OCI-LY1 (cell line): Measurements from ENCODE around the gene BMP6.

ENCODE experiments used
- H2AFZ ChIP-seq: fragments of 200-600 bp; sonication (generic), shearing (Covaris generic); 2 replicates; pipeline ENCODE4 v1.6.0; 2014; ENCODE audit warnings: antibody characterized with exemption, mild to moderate bottlenecking, low read length
- H3F3A ChIP-seq: fragments of 200-600 bp; sonication (generic), shearing (Covaris generic); 2 replicates; pipeline ENCODE4 v1.6.0; 2014; ENCODE audit warnings: mild to moderate bottlenecking, antibody characterized with exemption, low read length, moderate library complexity; ENCODE audit not compliant: insufficient read depth
- H3K27ac ChIP-seq: fragments of 200-600 bp; sonication (generic); 2 replicates; pipeline ENCODE4 v1.5.1; 2014; ENCODE audit warnings: low read length, mixed run types, mild to moderate bottlenecking, low read depth; ENCODE audit not compliant: poor library complexity, severe bottlenecking
- H3K27me3 ChIP-seq: fragments of 200-600 bp; sonication (generic); 2 replicates; pipeline ENCODE4 v1.6.0; 2014; ENCODE audit warnings: antibody characterized with exemption, mild to moderate bottlenecking, low read length, moderate library complexity; ENCODE audit not compliant: insufficient read depth
- H3K36me3 ChIP-seq: fragments of 200-600 bp; sonication (generic); 2 replicates; pipeline ENCODE4 v1.6.1; 2014; ENCODE audit warnings: mild to moderate bottlenecking, antibody characterized with exemption, low read length, moderate library complexity, mixed read lengths; ENCODE audit not compliant: insufficient read depth
- H3K4me1 ChIP-seq: fragments of 200-600 bp; sonication (generic); 2 replicates; pipeline ENCODE4 v1.5.1; 2014; ENCODE audit warnings: mild to moderate bottlenecking, low read length, moderate library complexity; ENCODE audit not compliant: insufficient read depth, severe bottlenecking
- H3K4me2 ChIP-seq: fragments of 200-600 bp; sonication (generic), shearing (Covaris generic); 2 replicates; pipeline ENCODE4 v1.6.1; 2014; ENCODE audit warnings: low read length
- H3K4me3 ChIP-seq: fragments of 200-600 bp; sonication (generic); 2 replicates; pipeline ENCODE4 v1.5.1; 2014; ENCODE audit warnings: low read length, low read depth, mild to moderate bottlenecking, mixed read lengths; ENCODE audit not compliant: poor library complexity, severe bottlenecking
- H3K79me2 ChIP-seq: fragments of 200-600 bp; shearing (Covaris generic); 2 replicates; pipeline ENCODE4 v1.6.1; 2016; ENCODE audit warnings: mixed run types, low read length, mixed read lengths; ENCODE audit not compliant: insufficient read depth
- H3K9ac ChIP-seq: fragments of 200-600 bp; sonication (generic), shearing (Covaris generic); 2 replicates; pipeline ENCODE4 v1.6.1; 2014; ENCODE audit warnings: mild to moderate bottlenecking, low read length, mixed read lengths
- H3K9me2 ChIP-seq: fragments of 200-600 bp; sonication (generic), shearing (Covaris generic); 2 replicates; pipeline ENCODE4 v1.6.1; 2014; ENCODE audit warnings: low read depth, mild to moderate bottlenecking, low read length, mixed read lengths
- H3K9me3 ChIP-seq: fragments of 200-600 bp; shearing (Covaris generic); 2 replicates; pipeline ENCODE4 v1.6.1; 2014; ENCODE audit warnings: low read length, mixed read lengths
- H4K20me1 ChIP-seq: fragments of 200-600 bp; sonication (generic), shearing (Covaris generic); 2 replicates; pipeline ENCODE4 v1.6.0; 2016; ENCODE audit warnings: mild to moderate bottlenecking, low read length; ENCODE audit not compliant: insufficient read depth
- CTCF ChIP-seq: fragments of 200-600 bp; sonication (generic), shearing (Covaris generic); IDR thresholded peaks from 2 replicates; pipeline ENCODE4 v1.5.1; 2017; ENCODE audit warnings: mild to moderate bottlenecking, antibody characterized with exemption, low read length, moderate library complexity, mixed read lengths
- EZH2 ChIP-seq: fragments of 200-600 bp; sonication (generic), shearing (Covaris generic); IDR thresholded peaks from 2 replicates; pipeline ENCODE4 v1.8.0; 2017; ENCODE audit warnings: borderline replicate concordance, mixed run types, mild to moderate bottlenecking, antibody characterized with exemption, low read length, moderate library complexity, mixed read lengths

The BMP6 gene

DNA sequence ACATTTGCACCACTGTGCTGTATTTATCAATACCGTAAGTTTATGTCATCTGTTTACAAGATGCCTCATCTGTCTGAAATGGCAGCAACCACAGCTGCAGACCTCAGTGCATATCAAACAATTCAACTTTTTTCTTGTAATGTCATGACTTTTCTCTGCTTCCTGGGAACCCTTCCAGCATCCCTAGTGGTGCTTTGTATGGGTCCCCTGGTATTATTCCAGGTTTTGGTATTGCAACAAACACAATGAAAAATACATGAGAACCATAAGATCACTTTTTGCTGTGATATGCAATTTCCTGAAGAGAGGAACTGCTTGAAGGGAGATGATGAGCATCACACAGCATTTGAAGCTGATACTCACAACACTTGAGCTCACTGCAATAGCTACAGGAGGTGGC, 196.7 kb downstream of the BMP6 start:
- no peaks in the 10 kb centered on the region for H3K9me2 ChIP-seq
- no peaks in the 10 kb centered on the region for H3F3A ChIP-seq
- no peak overlapping the region for H3K4me2 ChIP-seq
- H4K20me1 ChIP-seq: no peaks in the 10 kb centered on the region
- no peak overlapping the region for H3K9ac ChIP-seq
- no peak overlapping the region for H3K27ac ChIP-seq
- TF ChIP-seq CTCF (no peak), EZH2 (no peak)
- H3K4me1 ChIP-seq: no peaks in the 10 kb centered on the region
- H3K27me3 ChIP-seq: no peaks in the 10 kb centered on the region
- no peaks in the 10 kb centered on the region for H3K79me2 ChIP-seq
- H2AFZ ChIP-seq: no peak overlapping the region
- H3K9me3 ChIP-seq: no peaks in the 10 kb centered on the region
- H3K4me3 ChIP-seq: no peak overlapping the region
- H3K36me3 ChIP-seq: no peaks in the 10 kb centered on the region

DNA sequence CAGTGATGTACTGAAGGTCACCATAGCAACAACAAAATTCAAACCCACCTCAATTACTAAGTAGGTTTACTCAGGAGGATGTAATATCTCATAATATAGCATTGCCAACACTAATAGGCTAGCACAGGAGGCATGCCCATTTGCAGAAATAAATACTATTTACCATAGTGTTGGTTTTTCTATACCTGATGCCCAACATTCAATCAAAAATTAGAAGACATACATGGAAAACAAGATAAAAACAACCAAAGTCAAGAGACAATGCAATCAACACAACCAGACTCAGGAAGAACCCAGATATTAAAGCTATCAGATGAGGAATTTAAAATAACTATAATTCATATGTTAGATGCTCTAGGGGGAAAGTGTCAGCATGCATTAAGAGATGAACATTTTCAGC, 199.0 kb downstream of the BMP6 start:
- Histone ChIP-seq H3K4me2 (no peak overlapping the region), H3K9me3 (no peaks in the 10 kb centered on the region), H3K9ac (no peak overlapping the region), H3F3A (no peaks in the 10 kb centered on the region), H3K9me2 (no peaks in the 10 kb centered on the region), H3K4me1 (no peaks in the 10 kb centered on the region), H3K27ac (no peak overlapping the region), H4K20me1 (no peaks in the 10 kb centered on the region), H3K36me3 (no peaks in the 10 kb centered on the region), H3K79me2 (no peaks in the 10 kb centered on the region), H2AFZ (no peak overlapping the region), H3K4me3 (no peak overlapping the region), H3K27me3 (no peaks in the 10 kb centered on the region)
- no peak for TF ChIP-seq EZH2
- no peak for TF ChIP-seq CTCF
